Osteoblast (primary cell): Measurements from ENCODE around the gene HPCAL1. TPM values are rescaled to one million over a fixed set of nuclear protein-coding genes. Genes with fewer than 3 reads are reported as not detected.

Experiments
- DNase-seq: peaks from one replicate; pipeline ENCODE4 v3.0.0; 2011; ENCODE audit warnings: low spot score, mixed read lengths; ENCODE audit not compliant: insufficient read length; ENCODE audit errors: missing footprints
- H2AFZ ChIP-seq: 2 replicates; pipeline ENCODE4 v1.6.0; 2011; ENCODE audit warnings: mild to moderate bottlenecking, low read length
- H3K27ac ChIP-seq: 2 replicates; pipeline ENCODE4 v1.5.1; 2011; ENCODE audit warnings: mild to moderate bottlenecking, low read depth, low read length, moderate library complexity
- H3K27me3 ChIP-seq: 2 replicates; pipeline ENCODE4 v1.6.0; 2012; ENCODE audit warnings: mild to moderate bottlenecking, control low read depth, inconsistent platforms, low read length, moderate library complexity; ENCODE audit not compliant: insufficient read depth
- H3K36me3 ChIP-seq: 2 replicates; pipeline ENCODE4 v1.5.1; 2011; ENCODE audit warnings: mild to moderate bottlenecking, low read length, control low read depth, moderate library complexity; ENCODE audit not compliant: insufficient read depth
- H3K4me1 ChIP-seq: 2 replicates; pipeline ENCODE4 v1.5.1; 2011; ENCODE audit warnings: mild to moderate bottlenecking, low read length, control low read depth, moderate library complexity; ENCODE audit not compliant: insufficient read depth
- H3K4me2 ChIP-seq: 2 replicates; pipeline ENCODE4 v1.6.0; 2011; ENCODE audit warnings: mild to moderate bottlenecking, low read length; ENCODE audit not compliant: insufficient read depth
- H3K4me3 ChIP-seq: fragments of 200-600 bp; sonication (generic); 3 replicates; pipeline ENCODE4 v1.5.1; 2012; ENCODE audit warnings: mild to moderate bottlenecking, low read length, inconsistent platforms; ENCODE audit not compliant: insufficient read depth
- H3K79me2 ChIP-seq: 2 replicates; pipeline ENCODE4 v1.6.0; 2012; ENCODE audit warnings: mild to moderate bottlenecking, low read length, control low read depth, inconsistent platforms; ENCODE audit not compliant: insufficient read depth
- H3K9me3 ChIP-seq: 2 replicates; pipeline ENCODE4 v1.5.1; 2011; ENCODE audit warnings: low read depth, low read length, control low read depth
- H4K20me1 ChIP-seq: 2 replicates; pipeline ENCODE4 v1.6.0; 2012; ENCODE audit warnings: mild to moderate bottlenecking, low read length, control low read depth; ENCODE audit not compliant: insufficient read depth
- total RNA-seq: library from RNA; depleted of rRNA; stranded (reverse); fragments of >200 nt; gene quantifications from 2 replicates; pipeline ENCODE4 v1.2.3, GENCODE V29; 2012
- TF ChIP-seq, protein P1 (sequence below): IDR thresholded peaks from 2 replicates; pipeline ENCODE4 v1.5.1; 2011; ENCODE audit warnings: mild to moderate bottlenecking, low read depth, low read length, moderate library complexity; ENCODE audit errors: extremely low read depth

The HPCAL1 gene
- total RNA-seq, 1 donor: 57.2 TPM

DNA sequence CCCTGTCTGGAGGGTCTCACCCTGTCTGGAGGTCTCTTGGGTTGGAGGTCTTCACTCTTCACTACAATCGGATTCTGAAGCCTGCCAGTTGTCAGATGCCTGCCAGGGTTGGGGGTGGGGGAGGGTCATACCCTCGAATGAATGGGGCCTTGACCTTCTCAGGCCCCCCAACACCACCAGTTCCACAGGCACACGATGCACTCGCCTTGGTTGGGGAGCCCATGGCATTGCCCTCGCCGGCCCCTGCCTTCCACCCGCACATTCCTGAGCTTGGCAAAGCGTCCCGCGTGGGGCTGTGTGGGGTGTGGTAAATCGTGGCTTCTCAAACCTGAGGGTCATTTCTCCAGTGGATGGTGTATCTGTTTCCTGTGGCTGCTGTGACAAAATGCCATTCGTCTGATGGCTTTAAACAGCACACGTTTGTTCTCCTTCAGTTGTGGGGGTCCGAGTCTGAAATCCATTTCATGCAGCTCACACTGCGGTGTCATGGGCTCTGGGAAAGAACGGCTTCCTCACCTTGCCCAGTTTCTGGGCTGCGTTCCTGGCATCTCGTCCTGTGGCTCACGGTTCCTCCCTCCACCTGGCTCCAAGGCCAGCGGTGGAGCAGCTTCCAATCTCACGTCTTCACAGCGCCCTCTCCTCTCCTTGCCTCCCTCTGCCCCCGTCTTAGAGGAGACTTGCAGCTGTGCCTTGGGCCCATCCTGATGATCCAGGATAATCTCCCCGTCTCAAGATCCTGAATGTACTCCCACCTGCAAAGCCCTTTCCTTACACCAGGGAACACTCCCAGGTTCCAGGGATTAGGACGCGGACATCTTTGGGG is 38.0 kb upstream of the HPCAL1 start:
- Histone ChIP-seq H3K4me1 (peaks cover 16% of the 10 kb centered on the region), H3K27ac (no peak overlapping the region), H3K27me3 (no peaks in the 10 kb centered on the region), H4K20me1 (no peaks in the 10 kb centered on the region), H3K9me3 (no peaks in the 10 kb centered on the region), H3K36me3 (no peaks in the 10 kb centered on the region), H2AFZ (no peak overlapping the region), H3K4me2 (no peak overlapping the region), H3K4me3 (no peak overlapping the region), H3K79me2 (no peaks in the 10 kb centered on the region)
- TF ChIP-seq, protein P1, sequence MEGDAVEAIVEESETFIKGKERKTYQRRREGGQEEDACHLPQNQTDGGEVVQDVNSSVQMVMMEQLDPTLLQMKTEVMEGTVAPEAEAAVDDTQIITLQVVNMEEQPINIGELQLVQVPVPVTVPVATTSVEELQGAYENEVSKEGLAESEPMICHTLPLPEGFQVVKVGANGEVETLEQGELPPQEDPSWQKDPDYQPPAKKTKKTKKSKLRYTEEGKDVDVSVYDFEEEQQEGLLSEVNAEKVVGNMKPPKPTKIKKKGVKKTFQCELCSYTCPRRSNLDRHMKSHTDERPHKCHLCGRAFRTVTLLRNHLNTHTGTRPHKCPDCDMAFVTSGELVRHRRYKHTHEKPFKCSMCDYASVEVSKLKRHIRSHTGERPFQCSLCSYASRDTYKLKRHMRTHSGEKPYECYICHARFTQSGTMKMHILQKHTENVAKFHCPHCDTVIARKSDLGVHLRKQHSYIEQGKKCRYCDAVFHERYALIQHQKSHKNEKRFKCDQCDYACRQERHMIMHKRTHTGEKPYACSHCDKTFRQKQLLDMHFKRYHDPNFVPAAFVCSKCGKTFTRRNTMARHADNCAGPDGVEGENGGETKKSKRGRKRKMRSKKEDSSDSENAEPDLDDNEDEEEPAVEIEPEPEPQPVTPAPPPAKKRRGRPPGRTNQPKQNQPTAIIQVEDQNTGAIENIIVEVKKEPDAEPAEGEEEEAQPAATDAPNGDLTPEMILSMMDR: no peak
- DNase-seq: peak; percentile 78

DNA sequence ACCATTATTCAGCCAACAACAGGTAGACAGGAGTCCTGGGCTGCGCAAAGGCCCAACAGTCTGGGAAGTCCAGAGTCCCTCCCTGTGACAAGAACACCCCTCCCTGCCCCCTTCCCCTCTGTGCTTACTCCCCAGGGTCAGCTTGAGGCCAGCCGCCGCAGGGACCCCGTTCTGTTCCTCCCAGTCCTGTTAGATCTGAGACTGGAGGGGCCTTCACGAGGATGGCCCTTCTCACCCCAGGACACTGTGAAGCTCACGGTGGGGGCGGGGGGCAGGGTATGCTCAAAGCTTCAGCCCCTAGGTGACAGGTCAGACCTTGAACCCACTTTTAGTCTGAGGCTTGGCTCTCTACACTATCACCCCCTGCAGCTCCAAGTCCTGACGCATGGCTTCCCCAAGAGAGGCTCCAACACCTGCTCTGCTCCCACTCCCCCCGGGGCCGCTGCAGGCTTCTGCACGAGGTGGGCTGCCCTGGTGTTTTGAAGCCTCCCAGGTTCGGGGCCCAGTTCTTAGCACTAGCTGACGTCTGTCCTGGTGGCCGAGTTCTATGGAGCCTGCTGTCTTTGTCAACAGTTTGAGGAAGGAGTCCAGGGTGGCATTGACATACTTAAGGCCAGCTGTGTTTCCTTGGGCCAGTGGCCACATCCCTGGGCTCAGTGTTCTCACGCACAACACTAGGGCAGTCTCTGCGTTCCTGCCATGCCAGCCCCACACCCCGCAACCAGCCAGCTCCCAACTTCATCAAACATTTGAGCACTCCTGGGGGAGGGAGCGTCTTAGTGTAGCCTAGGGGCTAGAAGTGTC is 37.2 kb upstream of the HPCAL1 start:
- no peaks in the 10 kb centered on the region for H3K27me3 ChIP-seq
- no peaks in the 10 kb centered on the region for H3K79me2 ChIP-seq
- H3K4me3 ChIP-seq: no peak overlapping the region
- no peaks in the 10 kb centered on the region for H4K20me1 ChIP-seq
- H3K36me3 ChIP-seq: no peaks in the 10 kb centered on the region
- no peak overlapping the region for H2AFZ ChIP-seq
- TF ChIP-seq, protein P1: no peak
- no peaks in the 10 kb centered on the region for H3K9me3 ChIP-seq
- no peak overlapping the region for H3K27ac ChIP-seq
- DNase-seq: peak; percentile 39
- peak overlapping the region; percentile 37 for H3K4me2 ChIP-seq
- H3K4me1 ChIP-seq: peaks cover 16% of the 10 kb centered on the region

DNA sequence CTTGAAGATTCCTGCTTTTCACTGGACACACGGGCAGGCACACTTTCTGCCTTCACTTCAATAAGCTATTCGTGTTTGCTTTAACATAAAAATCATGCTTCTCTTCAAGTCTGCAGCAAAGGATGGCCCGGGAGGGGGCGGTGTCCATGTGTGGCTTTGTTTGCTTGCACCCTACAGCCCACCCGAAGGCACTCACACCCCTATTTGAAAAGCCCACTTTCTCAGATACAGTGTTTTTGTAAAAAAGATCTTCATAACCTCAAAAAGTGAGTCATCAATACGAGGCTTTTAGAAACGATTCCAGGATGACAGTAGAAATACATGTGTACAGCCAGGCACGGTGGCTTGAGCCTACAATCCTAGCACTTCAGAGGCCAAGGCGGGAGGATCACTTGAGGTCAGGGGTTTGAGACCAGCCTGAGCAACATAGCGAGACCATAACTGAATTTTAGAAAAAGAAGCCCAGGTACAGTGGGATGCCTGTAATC is 36.5 kb upstream of the HPCAL1 start:
- H4K20me1 ChIP-seq: no peaks in the 10 kb centered on the region
- no peaks in the 10 kb centered on the region for H3K36me3 ChIP-seq
- H3K4me3 ChIP-seq: no peak overlapping the region
- H2AFZ ChIP-seq: no peak overlapping the region
- TF ChIP-seq, protein P1: peak; percentile 4
- peaks cover 22% of the 10 kb centered on the region for H3K4me1 ChIP-seq
- H3K9me3 ChIP-seq: no peaks in the 10 kb centered on the region
- no peaks in the 10 kb centered on the region for H3K79me2 ChIP-seq
- H3K4me2 ChIP-seq: peak overlapping the region; percentile 37
- DNase-seq: peak; percentile 93
- no peaks in the 10 kb centered on the region for H3K27me3 ChIP-seq
- no peak overlapping the region for H3K27ac ChIP-seq

DNA sequence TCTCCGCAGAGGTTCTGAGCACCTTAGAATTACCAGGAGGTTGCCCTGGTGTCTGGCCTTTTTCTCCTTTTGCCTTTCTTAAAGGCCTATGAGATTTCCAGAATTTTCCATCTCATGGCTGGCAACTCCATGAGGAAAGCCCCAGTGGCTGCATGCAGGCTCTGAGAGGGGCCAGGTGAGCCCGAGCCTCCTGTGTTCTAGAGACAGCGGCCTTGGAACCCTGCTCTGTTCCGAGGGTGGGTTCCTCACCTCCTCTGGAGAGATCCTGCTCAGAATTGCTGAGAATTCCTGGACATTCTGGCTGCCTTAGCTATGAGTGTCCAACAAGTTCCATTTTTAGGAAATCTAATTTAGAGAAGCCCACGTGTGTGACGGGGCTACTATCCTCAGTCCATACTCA is 35.7 kb upstream of the HPCAL1 start:
- Histone ChIP-seq H3K4me2 (no peak overlapping the region), H3K79me2 (no peaks in the 10 kb centered on the region), H3K27ac (no peak overlapping the region), H2AFZ (no peak overlapping the region), H4K20me1 (no peaks in the 10 kb centered on the region), H3K27me3 (no peaks in the 10 kb centered on the region), H3K4me3 (no peak overlapping the region), H3K4me1 (peaks cover 22% of the 10 kb centered on the region), H3K36me3 (no peaks in the 10 kb centered on the region), H3K9me3 (no peaks in the 10 kb centered on the region)
- TF ChIP-seq, protein P1: no peak
- DNase-seq: peak; percentile 36
